Islet precursor cell (in vitro differentiated cells): Measurements from ENCODE around the gene RAB36.

Source experiments
- DNase-seq: peaks from one replicate; pipeline ENCODE4 v3.0.0-alpha.2; 2018

The RAB36 gene

DNA sequence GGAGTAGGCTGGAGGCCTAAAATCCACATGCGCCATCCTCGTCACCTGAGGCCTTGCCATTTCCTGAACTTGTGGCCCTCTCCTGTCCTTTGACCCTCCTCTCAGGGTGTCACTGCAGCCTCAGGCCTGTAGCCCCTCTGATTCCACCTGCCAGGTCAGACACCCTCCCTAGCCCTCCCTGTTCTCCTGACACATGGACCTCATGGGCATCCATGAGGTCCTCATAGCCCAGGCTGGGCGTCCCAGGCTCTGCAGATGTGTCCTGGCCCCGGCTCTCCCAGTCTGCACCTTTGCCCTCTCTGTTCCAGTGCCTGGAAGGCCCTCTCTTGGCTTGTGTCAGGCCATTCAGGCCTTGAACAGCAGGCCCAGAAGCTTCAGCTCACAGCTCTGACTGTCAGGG lies 15.8 kb downstream of the RAB36 start:
- no peak for DNase-seq

DNA sequence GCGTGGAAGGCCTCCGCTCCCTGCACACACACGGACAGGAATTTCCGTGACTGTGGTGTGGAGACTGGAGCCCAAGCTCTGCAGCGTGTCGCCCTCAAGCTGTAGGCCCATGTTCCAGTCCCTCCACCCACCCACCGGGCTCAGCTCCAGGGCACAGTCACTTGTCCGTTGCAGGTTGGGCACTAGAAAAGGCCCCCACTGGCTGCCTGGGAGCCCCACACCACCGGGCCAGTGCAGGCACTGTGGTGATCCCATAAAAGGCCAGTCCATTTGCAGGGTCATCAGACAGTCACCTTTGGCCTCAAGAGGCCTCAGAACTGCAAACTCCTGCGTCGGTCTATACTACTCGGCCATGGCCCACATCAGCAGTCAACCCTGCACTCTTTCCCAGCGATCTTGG lies 16.3 kb downstream of the RAB36 start:
- no peak for DNase-seq

DNA sequence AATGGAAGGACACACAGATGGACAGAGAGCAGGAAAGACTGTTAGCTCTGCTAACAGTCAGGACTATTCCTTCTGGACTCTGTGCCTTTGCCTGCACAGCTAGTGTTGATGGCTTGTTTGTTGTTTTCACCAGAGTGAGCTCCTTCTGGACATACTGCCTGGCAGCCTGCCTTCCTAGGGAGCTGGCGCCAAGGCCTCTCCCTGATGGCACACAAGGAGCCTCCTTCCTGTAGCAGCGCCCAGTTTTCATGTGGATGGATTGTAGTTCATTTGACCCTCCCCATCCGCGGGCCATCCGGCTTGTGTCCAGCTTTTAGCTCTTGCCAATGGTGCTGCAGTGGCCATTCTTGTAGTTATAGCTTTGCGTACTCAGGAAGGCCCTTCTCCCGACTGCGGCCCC lies 18.4 kb downstream of the RAB36 start:
- peak; percentile 23 for DNase-seq

DNA sequence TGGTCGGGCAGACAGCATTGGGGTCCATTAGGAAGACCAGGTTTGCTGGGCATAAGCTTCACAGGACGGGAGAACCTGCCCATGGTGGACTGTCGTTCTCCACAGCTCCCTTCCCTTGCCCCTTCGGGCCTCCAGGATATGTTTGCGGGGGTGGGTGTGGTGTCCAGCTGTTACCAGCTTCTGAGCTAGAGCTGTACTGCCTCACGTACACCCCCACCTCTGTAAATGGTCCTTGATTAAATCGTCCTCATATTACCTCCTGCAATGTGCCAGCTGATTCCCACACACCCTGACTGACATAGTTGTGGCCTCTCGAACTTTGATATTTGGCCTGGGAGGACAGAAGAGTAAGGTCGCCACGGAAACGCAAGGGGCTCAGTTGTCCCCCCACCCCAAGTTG lies 18.8 kb downstream of the RAB36 start:
- peak; percentile 36 for DNase-seq

DNA sequence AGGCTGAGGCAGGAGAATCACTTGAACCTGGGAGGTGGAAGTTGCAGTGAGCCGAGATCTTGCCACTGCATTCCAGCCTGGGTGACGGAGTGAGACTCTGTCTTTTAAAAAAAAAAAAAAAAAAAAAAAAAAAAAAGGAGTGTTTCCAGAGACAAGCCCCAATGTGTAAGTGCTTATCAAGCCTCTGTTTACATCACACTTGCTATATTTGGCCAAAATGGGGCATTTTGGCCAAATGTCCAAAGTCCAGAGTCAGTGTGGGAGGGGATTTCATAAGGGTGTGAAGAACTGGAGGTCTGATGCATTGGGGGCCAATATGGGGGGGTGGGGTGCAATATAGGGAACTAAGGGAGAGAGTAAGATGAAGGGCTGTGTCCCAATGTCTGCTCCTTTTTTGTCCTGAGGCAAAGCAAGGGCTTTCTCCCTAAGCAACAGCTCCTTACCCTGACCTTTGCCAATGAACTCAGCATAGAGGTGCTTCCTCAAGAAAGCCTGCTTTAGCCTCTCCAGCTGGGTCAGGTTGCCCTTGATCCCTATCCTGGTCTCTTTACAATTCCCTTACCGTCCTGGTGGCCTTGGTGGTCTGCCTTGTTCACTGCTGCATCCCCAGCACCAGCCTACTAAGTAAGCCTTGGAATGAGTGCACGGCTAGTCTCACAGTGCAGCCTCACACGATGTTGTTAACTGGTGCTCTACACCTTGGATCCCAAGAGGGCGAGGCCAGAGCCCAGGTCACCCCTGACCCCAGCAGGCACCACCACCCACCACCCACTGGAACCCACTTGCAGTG lies 21.0 kb downstream of the RAB36 start:
- DNase-seq = no peak

DNA sequence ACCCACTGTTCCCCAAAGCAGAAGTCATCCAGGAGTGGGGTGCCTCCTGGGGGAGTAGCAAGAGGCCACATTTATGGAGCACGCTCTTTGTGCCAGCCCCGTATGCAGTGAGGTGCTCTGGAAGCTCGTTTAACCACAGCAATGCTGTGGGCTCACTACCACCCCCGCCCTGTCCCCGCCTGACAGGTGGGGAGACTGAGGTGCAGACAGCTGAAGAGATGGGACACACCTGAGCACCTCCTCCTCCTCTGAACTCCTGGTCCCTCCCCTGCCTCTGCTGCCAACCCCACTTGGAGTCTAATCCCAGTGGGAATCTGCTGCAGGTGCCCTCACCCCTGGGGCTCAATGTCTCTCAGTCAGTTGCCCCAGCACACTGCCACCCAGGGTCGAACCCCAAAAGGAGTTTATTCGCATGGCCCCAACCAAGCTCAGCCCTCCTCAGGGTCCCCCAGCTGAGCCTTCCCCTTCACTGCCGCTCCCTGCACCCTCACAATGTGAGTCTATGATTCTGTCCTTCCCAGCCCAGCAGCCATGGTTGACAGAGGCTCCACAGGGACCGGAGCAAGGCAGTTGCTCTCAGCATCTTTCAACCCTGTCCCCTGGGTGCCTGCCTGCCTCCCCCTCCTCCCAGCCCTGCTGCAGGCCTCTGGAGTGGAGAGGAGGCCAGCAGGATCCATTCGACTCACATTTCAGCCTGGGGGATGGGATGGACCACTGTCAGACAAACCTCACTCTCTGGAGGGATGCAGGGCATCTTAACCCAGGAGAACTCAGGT lies 21.8 kb downstream of the RAB36 start:
- DNase-seq = no peak

DNA sequence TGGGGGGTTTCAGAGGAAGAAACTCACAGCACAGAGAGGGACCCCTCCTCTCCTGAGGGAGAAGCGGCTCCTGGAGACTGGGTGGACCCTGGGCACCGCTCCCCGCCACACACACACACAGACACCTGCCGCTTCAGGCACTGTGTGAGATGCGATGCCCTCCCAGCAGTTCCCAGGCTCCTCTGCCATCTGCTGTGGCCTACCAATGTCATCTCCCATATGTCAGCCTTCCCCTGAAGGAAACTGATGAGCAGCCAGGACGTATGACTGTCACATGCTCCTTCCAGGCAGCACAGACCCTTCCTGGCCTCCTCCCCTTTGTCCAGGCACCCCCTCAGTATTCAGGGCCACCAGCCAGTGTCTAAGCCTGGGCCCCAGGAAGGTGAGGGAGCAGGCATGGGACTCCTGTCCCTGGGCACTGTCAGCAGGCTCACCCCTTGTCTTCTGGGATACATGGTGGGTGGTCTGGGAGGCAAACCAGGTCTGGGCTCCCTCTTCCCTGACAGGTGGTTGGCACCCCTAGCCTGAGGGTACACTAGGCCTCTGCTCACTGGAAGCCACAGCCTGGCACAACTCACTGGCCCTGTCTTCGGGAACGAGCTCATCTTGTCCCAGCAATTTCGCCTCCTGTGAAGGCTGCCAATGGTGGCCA lies 23.2 kb downstream of the RAB36 start:
- DNase-seq = no peak

DNA sequence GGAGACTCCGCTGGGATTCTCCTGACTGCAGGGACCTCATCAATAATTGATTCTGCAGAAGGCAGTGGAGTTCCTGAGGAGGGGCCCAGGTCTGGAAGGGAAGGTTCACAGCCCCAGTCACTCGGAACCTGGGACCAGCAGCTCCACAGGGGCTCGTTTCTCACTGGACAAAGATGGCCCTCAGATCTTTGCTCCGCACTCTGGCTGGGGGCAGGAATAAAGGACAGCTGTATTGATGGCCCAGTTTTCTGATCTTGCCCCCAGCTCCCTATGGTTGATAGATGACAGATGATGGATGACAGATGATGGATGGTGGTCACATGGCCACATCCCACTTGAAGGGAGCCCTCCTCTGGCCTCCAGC lies 23.7 kb downstream of the RAB36 start:
- no peak for DNase-seq

DNA sequence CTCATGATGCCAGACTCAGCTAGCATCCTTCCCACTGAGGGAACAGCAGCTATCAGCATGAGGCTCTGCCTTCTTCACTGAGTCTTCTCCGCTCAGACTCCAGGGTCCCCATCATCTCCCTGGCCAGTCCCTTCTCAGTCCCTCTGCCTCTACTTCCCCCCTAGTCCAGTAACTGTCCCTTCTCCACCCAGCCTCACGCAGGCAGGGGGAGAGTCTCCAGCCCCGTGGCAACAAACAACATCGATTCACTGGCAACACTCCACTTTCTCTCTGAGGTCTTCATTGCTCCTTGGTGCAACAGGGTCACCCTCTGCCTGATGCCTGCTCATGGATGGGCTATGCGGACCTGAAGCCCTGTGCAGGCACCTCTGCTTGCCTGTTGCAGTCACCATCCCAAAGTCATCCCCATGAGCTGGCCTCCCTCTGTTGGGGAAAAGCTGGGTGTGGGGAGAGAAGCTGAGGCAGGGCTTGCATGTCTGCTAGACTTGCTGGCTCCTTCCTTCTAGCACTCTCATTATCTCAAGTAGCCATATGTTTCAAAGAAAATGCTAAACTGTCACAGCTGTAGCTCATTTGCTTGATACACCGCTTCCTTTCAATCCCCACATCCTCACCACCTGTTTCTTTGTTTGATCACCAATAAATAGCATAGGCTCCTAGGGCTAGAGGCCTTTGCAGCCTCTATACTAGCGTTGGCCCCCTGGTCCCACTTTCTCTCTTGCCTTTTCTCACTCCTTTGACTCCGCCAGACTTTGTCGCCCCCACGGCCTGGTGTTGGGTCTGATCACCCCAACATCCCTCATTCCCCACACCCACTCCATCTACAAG lies 30.8 kb downstream of the RAB36 start:
- DNase-seq = no peak

DNA sequence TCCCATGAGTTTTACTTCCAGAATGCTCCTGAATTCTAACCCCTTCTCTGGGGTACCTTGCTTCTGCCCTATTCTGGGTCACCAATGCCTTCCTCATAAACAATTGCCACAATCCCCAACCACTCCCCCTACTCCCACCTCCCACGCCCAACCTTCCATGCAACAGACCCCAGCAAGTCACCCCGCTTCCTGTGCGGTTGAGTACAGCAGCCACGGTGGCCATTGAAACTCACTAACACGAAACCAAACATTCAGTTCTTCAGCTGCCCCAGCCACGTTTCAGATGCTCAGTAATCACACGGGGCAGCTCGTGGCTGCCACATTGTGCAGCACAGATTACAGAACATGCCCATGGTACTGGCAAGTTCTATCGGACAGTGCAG lies 31.4 kb downstream of the RAB36 start:
- DNase-seq = no peak

DNA sequence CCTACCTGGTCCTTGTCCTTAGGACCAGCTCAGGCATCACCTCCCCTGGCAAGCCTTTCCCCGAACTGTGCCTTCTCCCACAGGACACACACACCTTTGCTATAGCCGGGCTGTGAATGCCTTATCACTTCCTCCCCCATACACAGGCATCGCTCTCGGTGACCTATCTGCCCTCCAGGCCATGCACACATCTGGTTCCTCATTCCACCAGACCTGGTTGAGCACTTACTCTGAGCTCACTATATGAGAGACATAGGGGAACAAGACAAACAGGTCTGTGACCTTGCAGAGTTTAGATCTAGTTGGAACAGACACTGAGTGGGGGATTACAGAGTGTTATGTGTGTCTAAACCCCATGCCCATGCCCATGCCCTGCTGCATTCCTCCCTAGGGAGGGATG lies 31.9 kb downstream of the RAB36 start:
- no peak for DNase-seq

DNA sequence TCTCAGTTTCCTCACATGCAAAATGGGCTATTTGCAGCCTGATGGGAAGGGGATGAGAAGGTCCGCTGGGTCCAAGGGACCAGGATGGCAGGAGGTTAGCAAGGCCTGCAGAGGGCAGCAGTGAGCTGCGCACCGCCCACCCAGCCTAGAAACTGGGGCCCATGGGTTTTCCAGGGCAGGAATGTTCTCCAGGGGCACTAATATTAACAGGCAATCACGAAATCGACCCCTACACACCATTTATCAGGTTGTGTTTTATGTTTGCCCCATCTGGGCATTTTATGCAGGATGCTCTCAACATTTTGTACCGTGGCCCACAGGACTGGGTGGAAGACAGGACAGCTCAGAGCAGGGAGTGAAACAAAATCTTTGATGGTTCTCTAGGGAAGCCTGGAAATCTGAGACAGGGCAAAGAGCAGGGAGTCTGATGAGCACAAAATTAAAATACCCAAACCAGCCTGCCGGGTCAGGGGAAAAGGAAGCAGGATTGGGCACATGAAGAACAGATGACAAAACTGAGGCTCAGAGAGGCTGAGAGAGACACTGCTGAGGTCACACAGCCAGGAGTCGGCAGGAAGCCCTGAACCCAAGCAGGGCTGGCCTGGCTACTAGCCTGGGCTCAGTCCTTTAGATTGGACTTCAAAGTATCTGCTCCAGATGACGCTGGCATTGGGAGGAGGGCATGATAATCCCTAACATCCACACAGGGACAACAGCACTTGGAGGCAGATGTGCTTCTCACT lies 33.4 kb downstream of the RAB36 start:
- peak; percentile 78 for DNase-seq

DNA sequence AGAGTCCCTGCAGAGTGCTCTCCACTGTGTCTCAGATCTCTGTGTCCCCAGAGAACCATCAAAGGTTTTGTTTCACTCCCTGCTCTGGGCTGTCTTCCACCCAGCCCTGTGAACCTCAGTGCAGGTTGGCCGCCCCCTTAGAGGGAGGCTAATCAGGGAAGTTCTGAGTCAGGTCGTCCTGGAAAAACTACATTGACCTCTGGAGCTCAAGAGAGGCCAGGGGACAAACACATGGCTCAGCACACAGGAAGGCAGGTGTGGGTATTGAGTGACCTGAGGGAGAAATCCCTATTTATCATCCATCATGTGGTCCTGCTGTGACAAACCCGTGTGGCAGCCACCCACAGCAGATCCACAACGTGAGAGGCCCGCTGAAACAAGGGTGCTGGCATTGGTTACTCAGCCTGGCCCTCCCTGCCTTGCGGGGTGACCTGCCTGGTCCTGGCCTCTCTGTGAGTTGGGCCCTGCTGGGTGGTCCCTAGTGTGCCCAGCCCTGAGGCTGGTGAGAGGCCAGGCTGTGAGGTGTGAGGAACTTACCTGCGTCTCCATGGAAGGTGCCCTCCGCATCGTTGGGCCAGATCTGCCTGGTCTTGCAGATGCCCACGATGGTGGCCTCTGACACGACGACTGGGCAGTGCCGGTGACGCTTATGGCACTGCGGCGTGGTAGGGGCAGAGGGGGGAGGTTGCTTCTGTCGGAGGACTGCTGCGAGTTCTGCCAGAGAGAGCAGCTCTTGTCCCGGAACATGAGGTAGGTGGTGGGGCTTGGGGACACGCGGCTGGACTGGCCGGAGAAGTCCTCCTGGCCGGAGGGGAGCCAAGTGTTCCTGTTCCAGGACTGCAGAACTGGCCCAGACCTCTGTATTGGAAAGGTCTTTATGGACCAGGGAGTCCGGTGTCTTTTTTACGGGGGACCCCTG lies 34.4 kb downstream of the RAB36 start:
- DNase-seq = no peak

DNA sequence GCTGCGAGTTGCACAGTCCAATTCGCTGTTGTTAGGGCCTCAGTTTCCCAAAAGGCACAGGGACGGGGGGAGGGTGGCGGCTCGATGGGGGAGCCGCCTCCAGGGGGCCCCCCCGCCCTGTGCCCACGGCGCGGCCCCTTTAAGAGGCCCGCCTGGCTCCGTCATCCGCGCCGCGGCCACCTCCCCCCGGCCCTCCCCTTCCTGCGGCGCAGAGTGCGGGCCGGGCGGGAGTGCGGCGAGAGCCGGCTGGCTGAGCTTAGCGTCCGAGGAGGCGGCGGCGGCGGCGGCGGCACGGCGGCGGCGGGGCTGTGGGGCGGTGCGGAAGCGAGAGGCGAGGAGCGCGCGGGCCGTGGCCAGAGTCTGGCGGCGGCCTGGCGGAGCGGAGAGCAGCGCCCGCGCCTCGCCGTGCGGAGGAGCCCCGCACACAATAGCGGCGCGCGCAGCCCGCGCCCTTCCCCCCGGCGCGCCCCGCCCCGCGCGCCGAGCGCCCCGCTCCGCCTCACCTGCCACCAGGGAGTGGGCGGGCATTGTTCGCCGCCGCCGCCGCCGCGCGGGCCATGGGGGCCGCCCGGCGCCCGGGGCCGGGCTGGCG lies 35.1 kb downstream of the RAB36 start, which contains the start of gene BCR:
TSS of gene BCR (plus strand) at position 209 of the 592 bp plus-strand sequence. CDS start 452 bp downstream, outside the sequence.
- DNase-seq = peak; percentile 79

DNA sequence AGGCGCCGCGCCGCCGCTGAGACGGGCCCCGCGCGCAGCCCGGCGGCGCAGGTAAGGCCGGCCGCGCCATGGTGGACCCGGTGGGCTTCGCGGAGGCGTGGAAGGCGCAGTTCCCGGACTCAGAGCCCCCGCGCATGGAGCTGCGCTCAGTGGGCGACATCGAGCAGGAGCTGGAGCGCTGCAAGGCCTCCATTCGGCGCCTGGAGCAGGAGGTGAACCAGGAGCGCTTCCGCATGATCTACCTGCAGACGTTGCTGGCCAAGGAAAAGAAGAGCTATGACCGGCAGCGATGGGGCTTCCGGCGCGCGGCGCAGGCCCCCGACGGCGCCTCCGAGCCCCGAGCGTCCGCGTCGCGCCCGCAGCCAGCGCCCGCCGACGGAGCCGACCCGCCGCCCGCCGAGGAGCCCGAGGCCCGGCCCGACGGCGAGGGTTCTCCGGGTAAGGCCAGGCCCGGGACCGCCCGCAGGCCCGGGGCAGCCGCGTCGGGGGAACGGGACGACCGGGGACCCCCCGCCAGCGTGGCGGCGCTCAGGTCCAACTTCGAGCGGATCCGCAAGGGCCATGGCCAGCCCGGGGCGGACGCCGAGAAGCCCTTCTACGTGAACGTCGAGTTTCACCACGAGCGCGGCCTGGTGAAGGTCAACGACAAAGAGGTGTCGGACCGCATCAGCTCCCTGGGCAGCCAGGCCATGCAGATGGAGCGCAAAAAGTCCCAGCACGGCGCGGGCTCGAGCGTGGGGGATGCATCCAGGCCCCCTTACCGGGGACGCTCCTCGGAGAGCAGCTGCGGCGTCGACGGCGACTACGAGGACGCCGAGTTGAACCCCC lies 35.8 kb downstream of the RAB36 start:
- no peak for DNase-seq

DNA sequence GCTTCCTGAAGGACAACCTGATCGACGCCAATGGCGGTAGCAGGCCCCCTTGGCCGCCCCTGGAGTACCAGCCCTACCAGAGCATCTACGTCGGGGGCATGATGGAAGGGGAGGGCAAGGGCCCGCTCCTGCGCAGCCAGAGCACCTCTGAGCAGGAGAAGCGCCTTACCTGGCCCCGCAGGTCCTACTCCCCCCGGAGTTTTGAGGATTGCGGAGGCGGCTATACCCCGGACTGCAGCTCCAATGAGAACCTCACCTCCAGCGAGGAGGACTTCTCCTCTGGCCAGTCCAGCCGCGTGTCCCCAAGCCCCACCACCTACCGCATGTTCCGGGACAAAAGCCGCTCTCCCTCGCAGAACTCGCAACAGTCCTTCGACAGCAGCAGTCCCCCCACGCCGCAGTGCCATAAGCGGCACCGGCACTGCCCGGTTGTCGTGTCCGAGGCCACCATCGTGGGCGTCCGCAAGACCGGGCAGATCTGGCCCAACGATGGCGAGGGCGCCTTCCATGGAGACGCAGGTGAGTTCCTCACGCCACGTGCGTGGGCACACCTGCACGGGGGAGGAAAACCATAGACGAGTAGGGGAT lies 36.5 kb downstream of the RAB36 start:
- no peak for DNase-seq

DNA sequence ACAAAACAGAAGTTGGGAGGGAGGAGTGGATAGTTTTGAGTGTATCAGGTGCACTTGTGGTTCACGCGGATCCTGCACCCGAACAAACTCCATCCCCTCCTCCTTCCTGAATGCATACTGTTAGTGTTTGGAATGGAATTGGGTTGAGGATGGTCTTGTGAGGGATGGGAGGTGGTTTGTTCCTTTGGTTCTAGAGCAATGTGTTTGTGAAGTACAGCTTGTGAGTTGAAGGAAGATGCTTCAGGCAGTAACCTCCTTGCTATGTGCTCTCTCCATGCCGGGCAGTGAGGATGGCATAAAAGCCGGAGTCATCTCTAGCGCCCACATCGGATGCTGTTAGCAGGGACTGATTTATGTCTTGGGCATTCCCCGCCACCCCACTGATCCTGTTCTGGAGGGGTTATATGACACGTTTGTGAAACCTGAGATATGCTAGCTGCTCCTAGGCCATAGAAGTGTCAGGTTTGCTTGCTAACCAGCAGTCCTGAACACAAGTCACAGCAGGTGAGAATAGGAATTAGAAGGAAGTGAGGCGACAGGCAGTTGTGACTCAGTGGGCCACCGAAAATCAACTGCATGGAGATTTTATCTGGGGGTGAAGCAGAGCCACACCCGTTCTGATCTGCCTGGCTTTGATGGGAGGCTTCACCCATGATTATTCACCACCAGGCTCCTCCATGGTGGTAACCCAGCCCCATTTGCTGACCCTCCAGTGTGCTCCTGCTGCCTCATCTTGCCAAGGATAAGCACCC lies 37.2 kb downstream of the RAB36 start:
- peak; percentile 65 for DNase-seq

DNA sequence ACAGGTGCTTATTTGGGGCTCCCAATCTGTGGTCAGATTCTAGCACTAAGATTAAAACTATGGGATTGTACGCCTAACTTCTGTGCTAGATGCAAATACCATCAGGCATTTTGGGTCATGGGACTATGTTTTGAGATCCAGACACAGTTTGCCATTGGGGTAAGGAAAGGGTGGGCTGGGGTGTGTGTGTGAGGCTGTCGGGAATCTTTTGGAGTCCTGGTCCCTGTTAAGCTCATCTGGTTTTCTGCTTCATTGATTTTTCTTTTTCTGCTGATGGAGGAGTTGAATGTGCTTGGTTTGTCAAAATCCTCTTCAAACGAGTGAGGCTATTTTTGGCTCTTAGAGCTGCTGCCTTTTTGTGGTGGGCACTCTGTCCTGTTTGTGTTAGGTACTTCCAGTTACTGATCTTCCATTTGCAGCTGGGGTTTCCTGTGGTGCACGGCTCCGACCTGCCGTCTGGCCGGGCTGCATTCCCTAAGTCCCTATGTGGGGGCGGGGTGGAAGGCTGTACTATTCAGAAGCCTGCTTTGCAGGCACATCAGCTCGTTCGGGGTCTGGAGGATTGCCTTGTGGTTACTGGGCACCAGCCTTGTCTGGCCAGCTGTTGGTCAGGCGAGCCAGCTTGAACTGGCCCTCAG lies 37.9 kb downstream of the RAB36 start:
- DNase-seq = peak; percentile 94
